ENCODE results near the gene HMCES. TPM values are rescaled to one million over a fixed set of nuclear protein-coding genes. Genes with fewer than 3 reads are reported as not detected.
"Not testable (repeated sequence)": the region's sequence is repeated elsewhere in the genome, so short reads cannot be mapped to it uniquely, and the experiment has no call there.

Gene HMCES
- total RNA-seq, 1 donor from 2014 or later, result 37.7 TPM

DNA sequence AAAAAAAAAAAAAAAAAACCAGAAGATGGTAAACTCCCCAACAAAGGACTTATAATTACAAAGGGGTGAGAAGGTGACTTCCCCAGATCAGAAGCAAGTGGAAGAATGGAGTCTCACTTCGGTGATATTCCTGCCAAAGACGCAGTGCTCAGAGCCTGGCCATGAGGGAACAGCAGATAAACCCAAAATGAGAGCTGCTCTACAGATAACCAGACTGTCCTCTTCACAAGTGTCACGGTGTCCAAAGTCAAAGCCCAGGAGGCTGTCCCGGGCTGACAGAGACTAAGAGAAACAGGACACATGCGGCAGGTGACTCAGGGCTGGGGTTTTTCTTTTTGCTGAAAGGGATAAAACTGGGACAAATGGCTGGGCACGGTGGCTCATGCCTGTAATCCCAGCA is 48.8 kb downstream of the HMCES start:
- H3K9me3 Mint-ChIP-seq (ENCODE audit: unreplicated experiment), result peaks cover 3% of the 10 kb centered on the region
- H3K36me3 Mint-ChIP-seq (ENCODE audit: unreplicated experiment), result no peaks in the 10 kb centered on the region
- H3K4me3 Mint-ChIP-seq (ENCODE audit: unreplicated experiment), result no peak overlapping the region
- peaks cover 1% of the 10 kb centered on the region for H3K27me3 Mint-ChIP-seq (ENCODE audit: unreplicated experiment)
- no peaks in the 10 kb centered on the region for H3K4me1 Mint-ChIP-seq (ENCODE audit: low read depth, unreplicated experiment)
- H3K27ac Mint-ChIP-seq (ENCODE audit: unreplicated experiment), result no peak overlapping the region
- TF ChIP-seq, protein P1, sequence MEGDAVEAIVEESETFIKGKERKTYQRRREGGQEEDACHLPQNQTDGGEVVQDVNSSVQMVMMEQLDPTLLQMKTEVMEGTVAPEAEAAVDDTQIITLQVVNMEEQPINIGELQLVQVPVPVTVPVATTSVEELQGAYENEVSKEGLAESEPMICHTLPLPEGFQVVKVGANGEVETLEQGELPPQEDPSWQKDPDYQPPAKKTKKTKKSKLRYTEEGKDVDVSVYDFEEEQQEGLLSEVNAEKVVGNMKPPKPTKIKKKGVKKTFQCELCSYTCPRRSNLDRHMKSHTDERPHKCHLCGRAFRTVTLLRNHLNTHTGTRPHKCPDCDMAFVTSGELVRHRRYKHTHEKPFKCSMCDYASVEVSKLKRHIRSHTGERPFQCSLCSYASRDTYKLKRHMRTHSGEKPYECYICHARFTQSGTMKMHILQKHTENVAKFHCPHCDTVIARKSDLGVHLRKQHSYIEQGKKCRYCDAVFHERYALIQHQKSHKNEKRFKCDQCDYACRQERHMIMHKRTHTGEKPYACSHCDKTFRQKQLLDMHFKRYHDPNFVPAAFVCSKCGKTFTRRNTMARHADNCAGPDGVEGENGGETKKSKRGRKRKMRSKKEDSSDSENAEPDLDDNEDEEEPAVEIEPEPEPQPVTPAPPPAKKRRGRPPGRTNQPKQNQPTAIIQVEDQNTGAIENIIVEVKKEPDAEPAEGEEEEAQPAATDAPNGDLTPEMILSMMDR (IDR thresholded peaks at IDR 0.05; ENCODE audit: partially characterized antibody, unreplicated experiment), result no peak
- no peak for DNase-seq

DNA sequence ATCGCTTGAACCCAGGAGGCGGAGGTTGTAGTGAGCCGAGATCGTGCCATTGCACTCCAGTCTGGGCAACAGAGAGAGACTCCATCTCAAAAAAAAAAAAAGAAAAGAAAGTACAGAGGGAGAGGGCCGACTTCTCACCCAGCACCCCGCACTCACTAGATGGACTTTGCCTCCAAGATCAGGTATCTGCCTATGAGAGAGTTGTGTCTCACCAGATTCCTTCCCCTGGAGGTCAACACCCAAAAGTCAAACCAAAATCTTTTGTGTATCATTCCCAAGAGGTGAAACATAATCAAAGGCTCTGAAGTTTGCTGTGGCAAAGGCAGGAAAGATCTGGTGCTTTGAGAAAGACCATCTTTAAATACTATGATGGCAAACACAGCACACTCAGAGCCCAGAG is 51.2 kb downstream of the HMCES start:
- no peak for DNase-seq
- Mint-ChIP-seq H3K27ac (ENCODE audit: unreplicated experiment) (no peak overlapping the region), H3K27me3 (ENCODE audit: unreplicated experiment) (peaks cover 1% of the 10 kb centered on the region), H3K4me1 (ENCODE audit: low read depth, unreplicated experiment) (no peaks in the 10 kb centered on the region), H3K4me3 (ENCODE audit: unreplicated experiment) (no peak overlapping the region), H3K36me3 (ENCODE audit: unreplicated experiment) (no peaks in the 10 kb centered on the region), H3K9me3 (ENCODE audit: unreplicated experiment) (peaks cover 3% of the 10 kb centered on the region)
- TF ChIP-seq, protein P1 (IDR thresholded peaks at IDR 0.05; ENCODE audit: partially characterized antibody, unreplicated experiment), result no peak

GRCh38 chr3:129330409-129330808 is 51.7 kb downstream of the HMCES start:
- H3K9me3 Mint-ChIP-seq (ENCODE audit: unreplicated experiment), result peaks cover 3% of the 10 kb centered on the region
- no peaks in the 10 kb centered on the region for H3K36me3 Mint-ChIP-seq (ENCODE audit: unreplicated experiment)
- TF ChIP-seq, protein P1 (IDR thresholded peaks at IDR 0.05; ENCODE audit: partially characterized antibody, unreplicated experiment), result no peak
- DNase-seq, result no peak
- H3K27me3 Mint-ChIP-seq (ENCODE audit: unreplicated experiment), result peaks cover 1% of the 10 kb centered on the region
- no peaks in the 10 kb centered on the region for H3K4me1 Mint-ChIP-seq (ENCODE audit: low read depth, unreplicated experiment)
- no peak overlapping the region for H3K27ac Mint-ChIP-seq (ENCODE audit: unreplicated experiment)
- H3K4me3 Mint-ChIP-seq (ENCODE audit: unreplicated experiment), result no peak overlapping the region

- Mint-ChIP-seq H3K9me3 (ENCODE audit: unreplicated experiment) (peaks cover 6% of the 10 kb centered on the region), H3K4me1 (ENCODE audit: low read depth, unreplicated experiment) (no peaks in the 10 kb centered on the region), H3K27ac (ENCODE audit: unreplicated experiment) (no peak overlapping the region), H3K27me3 (ENCODE audit: unreplicated experiment) (peaks cover 1% of the 10 kb centered on the region), H3K4me3 (ENCODE audit: unreplicated experiment) (no peak overlapping the region), H3K36me3 (ENCODE audit: unreplicated experiment) (peaks cover 6% of the 10 kb centered on the region)
- DNase-seq, result no peak
- TF ChIP-seq, protein P1 (IDR thresholded peaks at IDR 0.05; ENCODE audit: partially characterized antibody, unreplicated experiment), result no peak
Measured at GRCh38 chr3:129333891-129334290, 55.2 kb downstream of the HMCES start.

DNA sequence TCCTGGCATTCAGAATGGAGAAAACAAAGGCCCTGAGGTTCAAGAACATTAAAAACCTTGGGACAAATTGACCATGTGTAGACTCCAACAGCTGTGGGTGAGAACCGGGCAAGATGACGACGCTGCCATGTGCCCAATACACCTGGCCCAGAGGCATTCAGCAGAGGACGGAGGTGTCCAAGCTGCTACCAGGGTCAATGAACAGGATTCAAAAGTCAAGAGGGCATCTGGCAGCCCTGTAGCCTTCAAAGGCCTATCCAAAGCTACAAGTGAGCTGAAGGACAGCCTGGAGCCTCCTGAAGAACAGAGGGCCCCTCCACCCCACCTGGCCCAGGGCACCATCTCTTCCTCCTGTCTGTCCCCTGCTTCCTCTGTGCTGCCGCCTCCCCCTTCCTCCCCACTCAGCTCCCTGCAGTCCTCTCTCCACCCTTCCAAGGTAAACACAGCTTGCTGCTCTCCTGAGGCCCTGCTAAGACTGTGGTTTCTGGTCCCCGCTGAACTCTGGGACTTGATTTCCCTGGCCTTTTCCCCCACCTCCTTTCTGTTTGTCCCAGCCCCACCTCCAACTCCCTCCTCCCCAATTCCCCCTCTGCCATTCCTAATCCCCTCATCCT is 57.5 kb downstream of the HMCES start:
- TF ChIP-seq, protein P1 (IDR thresholded peaks at IDR 0.05; ENCODE audit: partially characterized antibody, unreplicated experiment), result no peak

DNA sequence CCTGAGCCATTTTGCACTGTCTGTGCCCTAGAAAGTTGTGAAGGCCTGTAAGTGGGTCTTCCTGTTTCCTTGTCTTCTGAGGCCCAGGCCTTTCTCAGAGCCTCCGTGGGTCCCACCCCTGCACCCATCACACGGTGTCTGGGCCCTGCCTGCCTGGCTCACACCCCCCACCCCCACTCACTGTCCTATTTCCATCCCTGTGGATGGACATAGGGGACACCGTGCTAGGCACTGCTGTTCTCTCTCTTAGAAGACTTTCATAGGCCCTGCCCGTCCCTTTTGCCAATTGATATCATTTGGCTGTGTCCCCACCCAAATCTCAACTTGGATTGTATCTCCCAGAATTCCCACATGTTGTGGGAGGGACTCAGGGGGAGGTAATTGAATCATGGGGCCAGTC is 59.0 kb downstream of the HMCES start:
- H3K27me3 Mint-ChIP-seq (ENCODE audit: unreplicated experiment); H3K9me3 Mint-ChIP-seq (ENCODE audit: unreplicated experiment); H3K4me1 Mint-ChIP-seq (ENCODE audit: low read depth, unreplicated experiment); H3K4me3 Mint-ChIP-seq (ENCODE audit: unreplicated experiment); DNase-seq; H3K36me3 Mint-ChIP-seq (ENCODE audit: unreplicated experiment): not testable (repeated sequence)
- H3K27ac Mint-ChIP-seq (ENCODE audit: unreplicated experiment), result peak overlapping the region; percentile 90

More for the DNA sequence above, 57.5 kb downstream of the HMCES start:
- H3K36me3 Mint-ChIP-seq (ENCODE audit: unreplicated experiment), result peaks cover 6% of the 10 kb centered on the region
- H3K4me1 Mint-ChIP-seq (ENCODE audit: low read depth, unreplicated experiment), result no peaks in the 10 kb centered on the region
- H3K27ac Mint-ChIP-seq (ENCODE audit: unreplicated experiment), result no peak overlapping the region
- peaks cover 1% of the 10 kb centered on the region for H3K27me3 Mint-ChIP-seq (ENCODE audit: unreplicated experiment)
- peaks cover 4% of the 10 kb centered on the region for H3K9me3 Mint-ChIP-seq (ENCODE audit: unreplicated experiment)
- H3K4me3 Mint-ChIP-seq (ENCODE audit: unreplicated experiment), result no peak overlapping the region
- no peak for DNase-seq

- H3K27ac Mint-ChIP-seq (ENCODE audit: unreplicated experiment); H3K4me1 Mint-ChIP-seq (ENCODE audit: low read depth, unreplicated experiment): not testable (repeated sequence)
Measured at GRCh38 chr3:129339186-129339585, 60.5 kb downstream of the HMCES start.

GRCh38 chr3:129339833-129340232 is 61.2 kb downstream of the HMCES start:
- not testable (repeated sequence) for H3K4me1 Mint-ChIP-seq (ENCODE audit: low read depth, unreplicated experiment); DNase-seq; H3K36me3 Mint-ChIP-seq (ENCODE audit: unreplicated experiment); H3K4me3 Mint-ChIP-seq (ENCODE audit: unreplicated experiment); H3K9me3 Mint-ChIP-seq (ENCODE audit: unreplicated experiment); H3K27ac Mint-ChIP-seq (ENCODE audit: unreplicated experiment); H3K27me3 Mint-ChIP-seq (ENCODE audit: unreplicated experiment)

More at GRCh38 chr3:129339186-129339585, 60.5 kb downstream of the HMCES start:
- not testable (repeated sequence) for H3K4me3 Mint-ChIP-seq (ENCODE audit: unreplicated experiment); DNase-seq; H3K36me3 Mint-ChIP-seq (ENCODE audit: unreplicated experiment); H3K27me3 Mint-ChIP-seq (ENCODE audit: unreplicated experiment); H3K9me3 Mint-ChIP-seq (ENCODE audit: unreplicated experiment)
